HG02970 (cell line): ENCODE measurements around the gene SRGAP1.
"Not testable (repeated sequence)": the region's sequence is repeated elsewhere in the genome, so short reads cannot be mapped to it uniquely, and the experiment has no call there.

Experiments
- ATAC-seq: cut with Tn5 transposase; IDR thresholded peaks from one replicate; pipeline ENCODE4 v1.9.1; 2021; ENCODE audit warnings: mild to moderate bottlenecking, moderate library complexity, moderate number of reproducible peaks; ENCODE audit not compliant: unreplicated experiment, low FRiP score

The SRGAP1 gene

GRCh38 chr12:64097366-64098105, 253.0 kb downstream of the SRGAP1 start:
- no peak for ATAC-seq

- ATAC-seq, result no peak
Observed at GRCh38 chr12:64098709-64099354, 254.3 kb downstream of the SRGAP1 start.

GRCh38 chr12:64099397-64099796, 254.9 kb downstream of the SRGAP1 start:
- ATAC-seq, result no peak

- no peak for ATAC-seq
Observed at GRCh38 chr12:64102339-64102738, 257.8 kb downstream of the SRGAP1 start.

- ATAC-seq, result no peak
Observed at GRCh38 chr12:64103825-64104740, 259.6 kb downstream of the SRGAP1 start.

GRCh38 chr12:64105026-64105425, 260.5 kb downstream of the SRGAP1 start:
- ATAC-seq, result no peak

- no peak for ATAC-seq
Observed at GRCh38 chr12:64107776-64108175, 263.3 kb downstream of the SRGAP1 start.

- no peak for ATAC-seq
Observed at GRCh38 chr12:64109706-64110105, 265.2 kb downstream of the SRGAP1 start.

- no peak for ATAC-seq
Observed at GRCh38 chr12:64110864-64111263, 266.4 kb downstream of the SRGAP1 start.

GRCh38 chr12:64116969-64117368, 272.5 kb downstream of the SRGAP1 start:
- no peak for ATAC-seq

GRCh38 chr12:64120568-64120967, 276.1 kb downstream of the SRGAP1 start:
- no peak for ATAC-seq

GRCh38 chr12:64121086-64121485, 276.6 kb downstream of the SRGAP1 start:
- ATAC-seq, result not testable (repeated sequence)

- ATAC-seq, result no peak
Observed at GRCh38 chr12:64122154-64122553, 277.7 kb downstream of the SRGAP1 start.

- no peak for ATAC-seq
Observed at GRCh38 chr12:64122995-64123394, 278.5 kb downstream of the SRGAP1 start.

GRCh38 chr12:64123448-64123847, 278.9 kb downstream of the SRGAP1 start:
- ATAC-seq, result no peak

- no peak for ATAC-seq
Observed at GRCh38 chr12:64124511-64125197, 280.2 kb downstream of the SRGAP1 start.

- ATAC-seq, result no peak
Observed at GRCh38 chr12:64125913-64126312, 281.4 kb downstream of the SRGAP1 start.

- ATAC-seq, result no peak
Observed at GRCh38 chr12:64127811-64128210, 283.3 kb downstream of the SRGAP1 start.

GRCh38 chr12:64128366-64128765, 283.9 kb downstream of the SRGAP1 start:
- no peak for ATAC-seq

GRCh38 chr12:64130476-64130875, 286.0 kb downstream of the SRGAP1 start:
- not testable (repeated sequence) for ATAC-seq
